NCI-H2107 (cell line): ENCODE results near the gene SRSF4.
A peak's percentile ranks its signal among the peaks of the same experiment; 100 is the strongest.

Source experiments
- DNase-seq: peaks from one replicate; lab custom pipeline; 2025; lab: John Stamatoyannopoulos, UW

Gene SRSF4

DNA sequence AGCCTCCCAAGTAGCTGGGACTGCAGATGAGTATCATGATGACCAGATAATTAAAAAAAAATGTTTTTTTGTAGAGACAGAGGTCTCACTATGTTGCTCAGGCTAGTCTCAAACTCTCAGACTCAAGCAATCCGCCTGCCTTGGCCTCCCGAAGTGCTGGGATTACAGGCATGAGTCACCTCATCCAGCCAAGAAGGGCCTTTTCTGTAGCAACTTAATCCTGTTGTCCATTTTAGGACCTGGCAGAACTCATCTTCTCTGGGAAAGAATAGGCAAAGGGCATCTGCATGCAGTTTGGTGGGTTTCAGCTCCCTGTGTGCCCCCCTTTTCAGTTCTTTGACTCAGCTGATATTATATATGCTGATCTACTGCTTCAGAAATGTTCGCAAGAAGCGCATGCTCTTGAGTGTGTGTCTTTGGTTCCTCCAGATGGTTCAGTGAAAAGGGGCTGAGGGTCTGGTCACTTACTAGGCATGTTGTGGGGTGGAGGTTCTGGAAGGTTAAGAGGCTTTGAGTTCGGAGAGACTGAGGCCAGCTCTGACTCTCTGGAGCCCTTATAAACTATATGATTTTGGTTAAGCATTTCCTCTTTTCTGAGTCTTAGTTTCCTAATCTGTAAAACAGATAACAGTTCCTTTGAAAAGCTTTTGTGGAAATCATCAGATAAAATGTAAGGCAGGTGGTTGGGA lies 19.4 kb upstream of the SRSF4 start:
- no peak for DNase-seq

DNA sequence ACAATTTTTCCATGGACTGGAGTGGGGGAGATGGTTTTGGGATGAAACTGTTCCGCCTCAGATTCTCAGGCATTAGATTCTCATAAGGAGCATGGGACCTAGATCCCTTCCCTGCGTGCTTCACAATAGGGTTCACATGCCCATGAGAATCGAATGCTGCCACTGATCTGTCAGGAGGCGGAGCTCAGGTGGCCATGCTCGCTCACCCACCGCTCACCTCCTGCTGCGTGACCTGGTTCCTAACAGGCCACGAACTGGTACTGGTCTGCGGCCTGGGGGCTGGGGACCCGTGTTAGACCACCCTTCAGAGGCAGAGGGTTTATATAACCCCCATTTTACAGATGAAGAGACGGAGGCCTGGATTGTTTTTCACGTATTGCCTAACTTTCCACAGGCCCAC lies 16.3 kb upstream of the SRSF4 start:
- no peak for DNase-seq

DNA sequence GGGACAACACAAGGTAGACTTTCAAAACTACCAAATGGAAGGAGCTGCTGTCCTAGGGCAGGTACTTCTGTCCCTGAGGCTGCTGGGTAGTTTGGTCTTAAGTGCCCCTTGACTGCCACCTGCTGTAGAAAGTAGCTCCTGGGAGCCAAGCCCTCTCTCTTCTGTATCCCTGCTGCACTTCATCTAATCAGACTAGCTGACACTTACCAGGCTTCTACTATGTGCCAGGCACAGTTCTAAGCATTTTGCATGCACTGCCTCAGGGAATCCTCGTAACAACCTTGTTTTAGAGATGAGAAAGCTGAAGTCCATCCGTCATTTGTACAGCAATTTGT lies 15.9 kb upstream of the SRSF4 start:
- peak; percentile 59 for DNase-seq

DNA sequence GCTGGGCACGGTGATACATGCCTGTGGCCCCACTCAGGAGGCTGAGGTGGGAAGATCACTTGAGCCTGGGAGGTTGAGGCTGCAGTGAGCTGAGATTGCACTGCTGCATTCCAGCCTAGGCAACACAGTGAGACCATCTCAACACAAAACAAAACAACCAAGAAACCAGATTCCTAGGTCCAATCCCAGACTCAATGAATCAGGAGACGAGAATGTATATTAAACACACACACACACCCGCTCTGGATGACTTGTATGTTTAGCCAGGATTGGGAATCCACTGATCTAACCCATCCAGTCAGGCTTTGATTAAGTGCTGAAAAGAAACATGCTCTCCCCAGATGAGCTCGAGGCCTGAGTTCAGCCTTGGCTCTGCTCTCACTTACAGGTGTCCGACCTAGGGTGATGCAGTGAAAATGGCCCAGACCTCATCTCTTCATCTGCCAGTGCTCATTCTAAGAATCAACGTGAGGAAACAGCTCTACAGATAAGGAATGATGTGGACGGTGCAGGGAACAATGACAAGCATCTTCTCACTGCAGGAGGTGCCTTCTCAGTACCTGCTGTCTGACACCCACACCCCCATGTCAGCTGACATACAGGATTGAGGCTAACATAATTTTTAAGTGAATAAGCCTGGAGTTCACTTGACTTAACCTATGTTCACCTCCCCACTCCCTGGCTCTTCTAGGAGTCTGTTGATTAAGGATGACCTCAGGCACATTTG lies 15.3 kb upstream of the SRSF4 start:
- no peak for DNase-seq

DNA sequence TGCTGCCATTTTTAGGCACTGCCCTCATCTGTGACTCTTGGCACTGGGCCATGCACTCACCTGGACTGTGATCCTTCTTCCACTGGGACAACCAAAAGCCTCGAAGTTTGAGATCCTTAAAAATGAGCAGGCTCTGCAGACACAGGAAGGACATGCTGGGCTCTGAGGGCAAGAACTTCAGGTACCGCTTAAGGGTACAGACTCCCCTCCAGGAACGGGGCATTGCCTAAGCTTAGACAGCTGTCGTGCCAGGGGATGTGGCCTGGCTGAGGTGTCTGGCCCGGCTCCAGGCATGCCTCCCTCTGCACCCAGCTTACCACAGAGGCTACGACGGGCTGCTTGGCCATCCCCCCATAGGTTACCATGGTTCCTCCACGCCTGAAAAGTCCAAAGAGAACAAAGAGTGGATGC lies 14.2 kb upstream of the SRSF4 start:
- DNase-seq, result no peak

DNA sequence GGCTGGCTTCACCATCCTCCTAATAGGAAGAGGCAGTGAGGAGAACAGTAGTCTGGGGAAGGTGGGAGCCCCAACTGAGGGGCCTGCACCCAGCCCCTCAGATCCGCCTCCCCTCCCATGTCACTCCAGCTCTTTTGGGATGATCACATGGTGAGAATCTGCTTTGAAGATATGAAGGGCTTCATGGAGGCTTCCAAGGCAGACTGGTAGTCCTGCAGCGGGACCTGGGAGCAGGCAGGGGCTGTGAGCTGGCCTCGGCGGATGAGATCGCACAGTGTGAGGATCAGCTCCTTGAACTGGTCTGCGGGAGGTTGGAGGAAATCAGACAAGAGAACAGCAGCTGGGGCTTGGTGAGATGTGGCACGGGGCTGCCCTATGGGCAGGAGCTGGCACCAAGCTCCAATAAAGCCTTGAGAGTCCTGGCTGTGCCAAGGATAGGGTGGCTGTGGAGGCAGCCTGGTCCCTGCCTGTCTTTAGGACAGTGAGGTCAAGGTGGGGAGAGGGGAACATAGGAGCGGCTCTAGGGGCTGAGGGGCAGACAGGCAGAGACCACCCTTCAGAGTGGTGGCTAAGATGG lies 12.3 kb upstream of the SRSF4 start:
- DNase-seq, result no peak

DNA sequence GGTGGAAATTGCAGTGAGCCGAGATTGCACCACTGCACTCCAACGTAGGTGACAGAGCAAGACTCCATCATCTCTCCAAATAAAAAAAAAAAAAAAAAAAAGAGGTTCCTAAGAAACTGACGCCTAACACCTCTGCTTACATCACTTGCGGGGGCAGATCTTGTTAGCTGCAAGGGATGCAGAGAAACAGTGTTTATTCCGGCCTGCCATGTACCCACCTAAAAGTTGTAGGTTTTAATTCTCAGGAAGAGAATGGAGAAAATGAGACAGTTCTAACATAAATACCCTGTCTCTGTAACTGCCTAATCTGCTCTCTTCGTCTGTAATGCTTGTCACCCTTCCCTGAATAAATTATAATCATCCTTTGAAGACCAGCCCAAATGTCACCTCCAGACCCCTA lies 9.0 kb upstream of the SRSF4 start:
- DNase-seq, result no peak

DNA sequence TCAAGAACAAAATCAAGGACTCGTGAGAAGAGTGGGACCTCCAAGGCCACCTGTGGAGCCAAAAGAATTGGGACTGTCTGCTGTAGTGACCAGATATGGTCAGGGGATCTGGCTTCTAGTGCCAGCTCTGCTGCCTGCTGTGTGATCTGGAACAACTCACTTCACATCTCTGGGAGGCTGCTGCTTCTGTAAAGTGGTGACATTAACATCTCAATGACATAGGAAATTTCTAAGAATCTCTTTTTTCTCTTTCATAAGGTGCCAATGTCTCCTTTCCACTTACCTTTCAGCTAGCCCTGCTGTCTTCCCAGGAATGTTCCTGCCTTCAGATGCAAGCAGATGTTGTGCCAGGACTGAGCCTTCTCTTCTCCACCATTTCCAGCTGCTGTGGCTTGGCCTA lies 5.0 kb upstream of the SRSF4 start:
- no peak for DNase-seq

DNA sequence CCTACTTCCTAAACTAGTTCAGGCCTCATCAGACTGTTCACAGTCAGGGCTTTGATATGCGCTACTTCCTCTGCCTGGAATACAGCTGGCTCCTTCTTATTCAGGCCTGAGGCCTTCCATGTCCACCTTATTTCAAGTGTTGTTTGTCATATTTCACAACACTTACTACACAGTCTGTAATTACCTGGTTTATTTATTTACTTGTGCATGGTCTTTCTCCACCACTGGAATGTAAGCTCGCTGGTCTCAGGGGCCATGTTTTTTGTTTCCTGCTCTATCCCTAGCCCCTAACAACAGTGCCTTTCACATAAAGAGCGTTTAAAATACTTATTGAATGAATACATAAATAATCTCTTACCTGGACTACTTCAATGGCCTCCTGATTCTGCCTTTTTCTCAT lies 4.6 kb upstream of the SRSF4 start:
- DNase-seq, result no peak

DNA sequence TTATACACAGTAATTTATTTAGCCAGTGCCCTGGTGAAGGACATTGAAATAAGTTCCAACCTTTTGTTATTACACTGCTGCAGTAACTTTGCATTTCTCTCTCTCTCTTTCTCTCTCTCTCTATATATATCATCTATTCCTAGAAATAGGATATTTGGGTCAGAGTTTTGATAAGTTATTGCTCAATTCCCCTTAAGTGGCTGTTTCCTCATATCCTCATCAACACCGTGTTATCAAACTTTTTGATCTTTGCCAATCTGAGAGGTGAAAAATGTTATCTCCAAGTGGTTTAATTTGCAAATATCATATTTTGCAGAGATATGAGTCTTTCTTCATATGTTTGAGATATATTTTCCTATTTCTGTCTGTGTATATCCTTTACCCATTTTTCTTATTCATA lies 1.6 kb upstream of the SRSF4 start:
- DNase-seq, result no peak

DNA sequence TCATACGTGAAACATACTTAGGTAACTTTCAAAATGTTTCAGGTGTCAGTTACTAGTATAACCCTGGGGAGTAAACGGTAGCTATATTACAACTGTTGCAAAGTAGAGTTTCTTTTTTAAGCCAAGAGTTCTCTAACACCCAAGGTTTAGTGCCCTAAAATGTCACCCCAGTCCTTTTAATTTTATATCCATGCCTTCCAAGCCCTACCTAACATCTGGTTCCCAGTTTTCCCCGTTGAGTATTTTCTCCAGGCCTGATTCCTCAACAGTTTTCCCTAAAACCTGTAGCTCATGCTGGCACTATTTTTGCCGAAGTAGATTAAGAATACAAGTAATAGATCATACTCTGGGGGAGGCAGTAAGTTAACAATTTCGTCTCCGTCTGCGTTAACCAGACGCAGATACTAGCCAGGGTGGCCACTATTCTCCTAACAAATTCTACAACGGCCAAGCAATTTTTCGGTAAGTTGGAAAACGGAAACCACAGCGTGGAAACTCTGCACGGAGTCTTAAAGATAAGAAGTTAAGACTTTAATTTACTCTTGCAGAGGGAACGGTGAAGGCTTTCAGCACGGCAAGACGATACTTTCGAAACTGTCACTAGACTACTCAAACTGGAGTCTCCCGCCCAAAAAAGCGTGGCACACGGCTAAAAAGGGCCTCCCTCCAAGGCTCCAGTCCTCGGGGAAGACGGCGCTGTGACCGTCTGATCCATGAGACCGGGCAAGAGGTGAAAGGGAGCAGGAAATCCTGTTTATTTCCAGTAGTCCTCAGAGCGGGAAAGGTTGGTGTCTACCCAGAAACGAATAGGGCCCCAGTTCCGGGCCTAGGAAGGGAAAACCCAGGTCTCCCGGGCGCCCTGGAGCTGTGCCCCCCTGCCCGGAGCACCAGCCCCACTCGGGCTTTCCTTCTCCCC lies 945 bp downstream of the SRSF4 start:
- no peak for DNase-seq

DNA sequence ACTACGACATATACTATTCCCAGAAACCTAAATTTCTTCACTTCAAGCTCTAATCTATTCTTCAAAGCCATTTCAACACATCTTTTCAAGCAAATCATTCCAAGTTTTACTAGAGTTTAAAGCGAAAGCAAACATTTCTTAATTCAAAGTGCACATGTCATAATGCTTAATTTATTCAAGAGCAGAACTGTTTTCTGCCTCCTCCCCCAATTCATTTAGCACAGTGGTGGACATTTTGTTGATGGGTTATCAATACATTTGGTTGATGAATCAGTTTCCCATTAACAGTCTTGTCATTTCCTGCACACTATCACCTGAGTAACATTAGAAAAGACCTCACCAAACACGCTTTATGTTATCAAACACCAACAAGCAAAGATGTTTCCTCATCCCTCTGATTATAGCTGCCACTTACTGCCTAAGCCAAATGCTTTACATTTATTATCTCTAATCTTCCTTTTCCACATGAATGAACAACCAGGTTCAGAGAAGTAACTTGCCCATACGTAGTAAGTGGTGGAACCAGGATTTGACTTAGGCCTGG lies 2.0 kb downstream of the SRSF4 start:
- no peak for DNase-seq

DNA sequence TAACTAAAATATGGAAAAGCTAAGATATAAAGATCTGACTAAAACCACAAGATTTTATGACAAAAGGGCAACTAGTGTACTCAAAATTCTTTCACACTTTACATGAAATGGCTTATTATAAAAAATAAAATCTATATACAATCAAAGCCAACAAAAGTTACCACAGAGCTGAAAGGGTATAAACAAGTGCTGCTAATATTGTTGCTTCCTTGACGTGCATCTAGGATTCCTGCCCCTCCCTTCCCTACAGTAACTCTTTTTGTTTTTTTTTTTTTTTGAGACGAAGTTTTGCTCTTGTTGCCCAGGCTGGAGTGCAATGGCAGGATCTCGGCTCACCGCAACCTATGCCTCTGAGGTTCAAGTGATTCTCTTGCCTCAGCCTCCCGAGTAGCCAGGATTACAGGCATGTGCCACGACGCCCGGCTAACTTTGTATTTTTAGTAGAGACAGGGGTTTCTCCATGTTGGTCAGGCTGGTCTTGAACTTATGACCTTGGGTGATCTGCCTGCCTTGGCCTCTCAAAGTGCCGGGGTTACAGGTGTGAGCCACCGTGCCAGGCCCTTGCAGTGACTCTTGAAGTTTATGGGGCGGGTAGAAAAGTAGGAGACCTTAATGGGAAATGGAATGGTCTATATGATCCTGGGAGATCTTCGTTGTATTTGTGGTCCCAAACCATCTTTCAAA lies 4.5 kb downstream of the SRSF4 start:
- no peak for DNase-seq

DNA sequence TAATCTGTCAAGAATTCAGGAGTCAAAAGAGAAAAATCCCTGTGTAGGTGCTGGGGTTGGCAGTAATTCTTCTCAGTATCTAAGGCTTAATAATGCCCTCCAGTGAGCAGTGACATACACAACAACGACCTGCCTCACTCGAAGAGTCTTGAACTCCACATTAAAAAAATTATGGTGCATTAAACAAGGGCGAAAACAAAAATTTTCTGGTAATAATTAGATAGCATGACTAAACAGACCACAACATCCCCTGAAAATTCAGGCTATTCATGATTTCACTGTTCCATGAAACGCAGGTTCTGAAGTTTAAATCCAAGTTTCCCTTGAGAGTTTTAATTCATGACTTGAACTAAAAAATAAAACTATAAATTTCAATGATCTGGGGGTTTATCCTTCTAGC lies 5.1 kb downstream of the SRSF4 start:
- DNase-seq, result no peak

DNA sequence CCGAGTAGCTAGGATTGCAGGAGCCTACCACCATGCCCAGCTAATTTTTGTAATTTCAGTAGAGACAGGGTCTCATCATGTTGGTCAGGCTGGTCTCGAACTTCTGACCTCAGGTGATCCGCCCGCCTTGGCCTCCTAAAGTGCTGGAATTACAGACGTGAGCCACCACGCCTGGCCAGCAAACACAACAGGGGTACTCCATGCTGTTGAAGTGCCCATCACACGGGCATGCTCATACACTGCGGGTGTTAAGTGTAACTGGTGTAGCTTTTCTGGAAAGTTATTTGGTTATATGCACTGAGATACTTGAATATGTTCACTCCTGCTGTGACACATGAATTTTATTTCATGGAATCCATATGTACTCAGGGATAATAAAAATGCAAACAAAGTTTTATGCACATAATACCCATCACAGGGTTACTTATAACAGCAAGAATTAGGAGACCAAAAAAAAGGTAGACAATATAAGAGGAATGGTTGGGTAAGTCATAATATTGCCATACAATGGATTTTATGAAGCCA lies 9.2 kb downstream of the SRSF4 start:
- DNase-seq, result no peak

DNA sequence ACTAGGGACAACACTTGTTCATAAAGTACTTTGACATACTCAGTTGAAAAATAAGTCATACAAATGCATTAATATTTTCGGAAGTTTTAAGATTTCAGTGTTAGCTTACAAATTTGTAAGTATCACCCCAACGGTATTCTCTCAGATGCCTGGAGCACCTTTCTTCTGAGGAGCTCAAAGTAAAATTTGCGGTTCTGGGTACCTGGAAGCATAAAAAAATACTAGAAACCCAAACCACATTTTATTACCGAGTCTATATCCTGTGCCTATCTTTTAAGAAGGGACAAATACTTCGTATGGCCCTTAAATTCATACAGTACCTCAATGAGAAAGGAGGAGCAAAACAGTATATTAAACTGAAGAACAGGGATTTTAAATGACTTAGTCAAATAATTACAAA lies 10.2 kb downstream of the SRSF4 start:
- DNase-seq, result no peak

DNA sequence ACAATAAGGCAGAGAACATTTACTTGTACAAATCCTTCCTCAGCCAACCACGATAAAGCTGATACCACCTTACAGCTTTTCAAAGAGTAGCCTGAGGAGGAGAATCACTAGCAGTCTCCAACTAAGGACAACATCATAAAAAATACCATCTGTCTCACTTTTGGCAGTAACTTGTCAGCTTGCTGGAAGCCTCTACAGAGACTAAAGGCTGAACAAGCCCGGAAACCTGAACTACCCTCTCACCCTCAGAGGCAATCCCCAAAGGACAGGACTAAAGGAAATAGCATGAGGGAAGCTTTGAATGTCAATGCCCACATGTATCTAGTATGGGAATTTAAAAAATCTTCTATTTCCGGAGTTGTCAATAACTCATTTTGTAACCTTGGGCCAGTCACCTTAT lies 10.6 kb downstream of the SRSF4 start:
- no peak for DNase-seq

DNA sequence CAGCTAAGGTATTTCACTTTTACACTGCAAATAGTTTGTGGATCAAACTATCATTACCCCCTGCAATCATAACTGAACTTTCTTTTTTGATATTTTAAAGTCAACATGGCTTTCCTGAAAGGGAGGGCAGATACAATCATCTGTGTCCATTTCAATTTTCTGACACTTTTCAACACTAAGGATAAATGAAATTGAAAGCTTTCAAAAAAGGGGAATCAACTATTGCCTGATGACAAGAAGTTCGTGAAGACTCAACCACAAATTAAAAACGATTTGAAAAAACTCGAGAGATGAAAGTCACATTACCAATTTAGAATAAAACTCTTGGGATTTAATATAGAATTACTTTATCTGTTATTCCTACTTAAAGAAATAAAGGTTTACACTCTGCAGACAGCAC lies 11.7 kb downstream of the SRSF4 start:
- DNase-seq, result no peak

DNA sequence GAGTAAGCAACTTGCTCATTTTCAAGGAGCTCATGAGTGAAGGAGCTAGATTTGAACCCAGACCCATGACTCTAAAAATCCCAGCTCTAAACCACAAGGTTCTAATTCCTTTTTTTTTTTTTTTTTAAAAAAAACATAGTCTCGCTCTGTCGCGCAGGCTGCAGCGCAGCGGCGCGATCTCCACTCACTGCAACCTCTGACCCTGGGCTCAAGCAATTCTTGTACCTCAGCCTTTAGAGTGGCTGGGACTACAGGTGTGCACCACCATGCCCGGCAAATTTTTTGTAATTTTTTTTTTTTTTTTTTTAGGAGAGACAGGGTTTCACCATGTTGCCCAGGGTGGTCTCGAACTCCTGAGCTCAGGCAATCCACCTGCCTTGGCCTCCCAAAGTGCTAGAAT lies 13.8 kb downstream of the SRSF4 start:
- no peak for DNase-seq

DNA sequence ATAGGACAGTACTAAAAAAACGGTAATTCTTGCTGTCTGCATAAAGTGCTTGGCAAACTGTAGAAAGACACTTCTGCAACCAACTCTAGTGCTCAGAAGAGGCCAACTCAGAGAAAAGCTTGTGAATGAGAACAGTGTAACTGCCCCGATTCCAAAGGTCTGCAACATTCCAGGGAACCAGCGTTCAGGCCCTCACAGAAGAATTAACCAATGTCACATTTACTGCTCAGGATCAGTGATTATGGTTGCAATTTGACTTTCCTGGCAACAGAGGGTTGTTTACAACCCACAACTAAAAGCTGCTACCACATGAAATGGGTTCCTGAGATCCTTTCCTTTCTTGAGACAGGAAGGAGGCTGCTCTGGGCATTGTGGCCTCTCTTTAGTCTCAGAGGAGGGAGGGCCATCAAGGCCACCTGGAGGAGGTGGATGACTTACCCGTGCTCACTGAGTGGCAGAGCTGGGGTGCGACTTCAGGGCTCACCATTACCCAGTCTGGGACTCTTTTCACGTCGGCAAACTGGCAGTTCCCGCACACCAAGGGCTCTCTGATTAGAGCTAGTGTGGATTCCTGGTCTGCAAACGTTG lies 15.3 kb downstream of the SRSF4 start:
- DNase-seq, result no peak

DNA sequence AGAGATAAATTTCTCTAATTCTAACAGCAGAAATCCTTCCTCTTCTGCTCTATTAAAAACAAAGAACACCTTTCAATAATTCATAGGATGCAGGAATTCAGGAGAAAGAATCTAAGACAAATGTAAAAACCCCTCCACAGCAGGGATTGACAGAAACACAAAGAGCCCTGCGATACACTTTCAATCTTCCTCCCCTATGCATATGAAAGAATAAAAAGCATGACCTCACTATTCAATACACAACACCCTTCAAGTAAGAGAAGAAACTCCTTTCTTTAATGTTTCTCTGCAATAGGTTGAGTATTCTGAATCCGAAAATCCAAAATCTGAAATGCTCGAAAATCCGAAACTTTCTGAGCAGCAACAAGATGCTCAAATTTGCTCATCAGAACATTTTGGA lies 17.1 kb downstream of the SRSF4 start:
- no peak for DNase-seq
